Breast epithelium (tissue), 4 donors: ENCODE measurements around the gene LGALS9. TPM values are rescaled to one million over a fixed set of nuclear protein-coding genes. Genes with fewer than 3 reads are reported as not detected.

Experiments used
- DNase-seq, 2 donors: peaks; one replicate each; pipeline ENCODE4 v3.0.0-alpha.2; 2019; ENCODE audit warnings: low spot score in 2 of 2
- H3K27ac ChIP-seq, 2 donors: fragments of 200-600 bp; sonication (generic) in 1 of 2; one replicate each; pipeline ENCODE4 v1.5.1; 2016 to 2019; ENCODE audit warnings: mild to moderate bottlenecking in 1 of 2
- H3K27me3 ChIP-seq, 2 donors: fragments of 200-600 bp; sonication (generic) in 1 of 2; one replicate each; pipeline versions ENCODE4 v1.5.1 to v1.6.0; 2017 to 2019; ENCODE audit warnings: control low read depth in 1 of 2, mild to moderate bottlenecking in 1 of 2
- H3K36me3 ChIP-seq: fragments of 200-600 bp; one replicate; pipeline ENCODE4 v1.5.1; 2019
- H3K4me1 ChIP-seq, 2 donors: fragments of 200-600 bp; sonication (generic); one replicate each; pipeline ENCODE4 v1.5.1; 2016 to 2019; ENCODE audit warnings: control low read depth in 1 of 2
- H3K4me3 ChIP-seq, 3 donors: fragments of 200-600 bp; sonication (generic); 1 replicate in 2 of 3; 2 replicates in 1 of 3; pipeline ENCODE4 v1.5.1; 2016 to 2019; ENCODE audit warnings: mild to moderate bottlenecking in 3 of 3, moderate library complexity in 2 of 3
- H3K9me3 ChIP-seq, 2 donors: fragments of 200-600 bp; sonication (generic) in 1 of 2; one replicate each; pipeline ENCODE4 v1.5.1; 2016 to 2019; ENCODE audit warnings: control low read depth in 1 of 2
- POLR2A ChIP-seq: fragments of 450-650 bp; IDR thresholded peaks from one replicate; pipeline ENCODE4 v1.6.1; 2016; ENCODE audit warnings: antibody characterized with exemption, mild to moderate bottlenecking, moderate library complexity
- POLR2AphosphoS5 ChIP-seq, 3 donors: sonication (generic); formaldehyde crosslinking; IDR thresholded peaks; one replicate each; pipeline ENCODE4 v1.6.1; 2017; ENCODE audit warnings: antibody characterized with exemption in 3 of 3
- intact Hi-C: fragments of 100-400 bp; cut with DNase I; formaldehyde crosslinking; loops from one replicate; pipeline ENCODE4 v1.15.1; 2023; ENCODE audit warnings: low total_unique reads
- total RNA-seq, 3 donors: library from RNA; depleted of rRNA; stranded (reverse); fragments of >200 nt; gene quantifications; one replicate each; pipeline ENCODE4 v1.1.0, GENCODE V29; 2016
- TF ChIP-seq, protein P1 (sequence below), 3 donors: fragments of 450-650 bp; IDR thresholded peaks; one replicate each; pipeline ENCODE4 v1.5.1; 2016 to 2017; ENCODE audit warnings: antibody characterized with exemption in 3 of 3, mild to moderate bottlenecking in 3 of 3, moderate library complexity in 3 of 3

Gene LGALS9
- total RNA-seq, 3 donors from 2014 or later, result 17.4 to 58.1 (median 30.1) TPM

DNA sequence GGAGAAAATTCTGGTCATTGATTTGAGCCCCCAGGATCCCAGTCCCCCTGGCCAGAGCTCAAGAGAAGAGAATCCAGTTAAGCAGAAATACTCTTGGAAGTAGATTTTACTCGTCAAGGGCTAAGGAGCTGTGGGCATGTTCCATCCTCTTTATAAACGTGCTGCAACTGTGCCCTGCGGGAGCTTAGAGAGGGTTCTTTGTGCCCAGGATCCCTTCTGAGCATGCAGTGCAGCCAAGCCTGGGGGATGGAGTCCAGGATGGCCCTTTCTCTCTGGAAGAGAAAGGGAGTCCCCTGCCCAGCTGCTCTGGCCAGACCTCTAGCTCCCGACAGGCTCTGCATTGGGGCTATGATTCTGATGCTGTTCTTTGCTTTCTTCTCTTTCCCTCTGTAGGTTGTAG is 9.5 kb upstream of the LGALS9 start:
- Histone ChIP-seq H3K4me1 (no peaks in the 10 kb centered on the region), H3K36me3 (no peaks in the 10 kb centered on the region), H3K9me3 (no peaks in the 10 kb centered on the region), H3K4me3 (no peak overlapping the region), H3K27ac (no peak overlapping the region), H3K27me3 (no peaks in the 10 kb centered on the region)
- no peak for TF ChIP-seq POLR2AphosphoS5 (IDR thresholded peaks at IDR 0.05)
- TF ChIP-seq, protein P1, sequence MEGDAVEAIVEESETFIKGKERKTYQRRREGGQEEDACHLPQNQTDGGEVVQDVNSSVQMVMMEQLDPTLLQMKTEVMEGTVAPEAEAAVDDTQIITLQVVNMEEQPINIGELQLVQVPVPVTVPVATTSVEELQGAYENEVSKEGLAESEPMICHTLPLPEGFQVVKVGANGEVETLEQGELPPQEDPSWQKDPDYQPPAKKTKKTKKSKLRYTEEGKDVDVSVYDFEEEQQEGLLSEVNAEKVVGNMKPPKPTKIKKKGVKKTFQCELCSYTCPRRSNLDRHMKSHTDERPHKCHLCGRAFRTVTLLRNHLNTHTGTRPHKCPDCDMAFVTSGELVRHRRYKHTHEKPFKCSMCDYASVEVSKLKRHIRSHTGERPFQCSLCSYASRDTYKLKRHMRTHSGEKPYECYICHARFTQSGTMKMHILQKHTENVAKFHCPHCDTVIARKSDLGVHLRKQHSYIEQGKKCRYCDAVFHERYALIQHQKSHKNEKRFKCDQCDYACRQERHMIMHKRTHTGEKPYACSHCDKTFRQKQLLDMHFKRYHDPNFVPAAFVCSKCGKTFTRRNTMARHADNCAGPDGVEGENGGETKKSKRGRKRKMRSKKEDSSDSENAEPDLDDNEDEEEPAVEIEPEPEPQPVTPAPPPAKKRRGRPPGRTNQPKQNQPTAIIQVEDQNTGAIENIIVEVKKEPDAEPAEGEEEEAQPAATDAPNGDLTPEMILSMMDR (IDR thresholded peaks at IDR 0.05), result no peak
- no peak for TF ChIP-seq POLR2A
- no peak for DNase-seq
- intact Hi-C loops, result no loop called here

DNA sequence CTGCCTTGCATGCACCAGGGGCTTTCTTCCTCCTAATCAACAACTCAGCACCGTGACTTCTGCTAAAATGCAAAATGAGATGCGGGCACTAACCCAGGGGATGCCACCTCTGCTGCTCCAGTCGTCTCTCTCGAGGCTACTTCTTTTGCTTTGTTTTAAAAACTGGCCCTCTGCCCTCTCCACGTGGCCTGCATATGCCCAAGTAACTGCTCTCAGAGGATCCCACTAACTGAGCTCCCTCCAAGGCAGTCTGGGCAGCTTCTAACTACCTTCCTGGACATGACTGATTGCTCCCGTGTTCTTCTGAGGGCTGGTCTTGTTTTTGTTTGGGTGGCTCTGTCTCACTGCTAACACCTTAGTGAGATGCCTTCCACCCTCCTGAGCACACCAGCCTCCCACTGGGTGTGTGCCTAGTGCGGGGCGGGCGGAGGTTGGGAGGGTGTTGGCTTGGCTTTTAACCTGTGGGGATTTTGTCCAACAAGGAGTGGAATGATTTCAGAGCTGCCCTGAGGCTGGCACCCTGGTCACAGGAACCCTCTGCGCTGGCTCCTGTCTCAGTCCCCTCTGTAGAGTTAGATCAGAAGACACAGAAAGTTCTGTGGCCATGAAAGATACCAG is 8.9 kb upstream of the LGALS9 start:
- Histone ChIP-seq H3K27ac (no peak overlapping the region), H3K27me3 (no peaks in the 10 kb centered on the region), H3K9me3 (no peaks in the 10 kb centered on the region), H3K4me1 (no peaks in the 10 kb centered on the region), H3K36me3 (no peaks in the 10 kb centered on the region), H3K4me3 (no peak overlapping the region)
- no peak for DNase-seq
- intact Hi-C loops, result no loop called here
- TF ChIP-seq, protein P1 (IDR thresholded peaks at IDR 0.05), result no peak
- TF ChIP-seq POLR2AphosphoS5 (IDR thresholded peaks at IDR 0.05), result no peak
- TF ChIP-seq POLR2A, result no peak

DNA sequence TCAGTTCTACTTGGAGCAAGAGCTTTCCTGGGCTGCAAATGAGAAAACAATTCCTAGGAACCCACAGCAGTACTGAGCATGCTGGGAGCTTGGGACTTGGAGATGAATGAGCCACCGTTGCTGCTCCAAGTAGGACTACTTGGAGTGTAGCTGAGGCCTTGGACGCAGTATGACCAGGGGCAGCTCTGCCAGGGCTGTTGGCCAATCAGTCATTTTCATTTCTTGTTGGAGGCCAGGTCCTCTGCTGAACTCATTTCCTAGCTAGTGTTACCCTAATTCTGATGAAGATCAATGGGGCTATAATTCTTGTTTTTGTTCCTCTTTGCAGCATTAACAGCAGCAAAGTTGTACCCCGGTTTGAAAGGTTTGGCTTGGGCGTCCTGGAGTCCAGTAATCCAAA is 8.0 kb upstream of the LGALS9 start:
- no peak overlapping the region for H3K27ac ChIP-seq
- intact Hi-C loops, result no loop called here
- no peak for DNase-seq
- no peaks in the 10 kb centered on the region for H3K4me1 ChIP-seq
- H3K4me3 ChIP-seq, result no peak overlapping the region
- no peak for TF ChIP-seq POLR2A
- no peak for TF ChIP-seq POLR2AphosphoS5 (IDR thresholded peaks at IDR 0.05)
- no peaks in the 10 kb centered on the region for H3K36me3 ChIP-seq
- H3K9me3 ChIP-seq, result no peaks in the 10 kb centered on the region
- H3K27me3 ChIP-seq, result no peaks in the 10 kb centered on the region

DNA sequence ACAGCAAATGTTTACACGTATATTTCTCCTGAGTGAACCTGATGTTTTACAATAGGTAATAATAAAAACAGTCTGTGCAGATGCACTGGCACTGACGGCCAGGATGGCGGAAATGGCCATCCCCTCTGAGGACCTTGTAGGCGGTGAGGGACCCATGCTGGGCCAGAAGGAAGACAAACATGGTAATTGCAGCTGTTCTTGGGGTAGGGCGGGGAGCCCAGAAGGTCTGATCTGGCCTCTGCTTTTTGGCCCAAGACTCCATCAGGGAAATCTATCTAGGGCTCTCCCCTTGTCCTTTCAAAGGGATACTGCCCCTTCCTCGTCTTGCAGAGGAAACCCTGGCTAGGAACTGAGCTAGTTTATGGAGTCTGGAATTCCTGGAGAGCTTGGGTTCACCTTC is 7.4 kb upstream of the LGALS9 start:
- Histone ChIP-seq H3K4me1 (no peaks in the 10 kb centered on the region), H3K27ac (no peak overlapping the region), H3K4me3 (no peak overlapping the region), H3K27me3 (no peaks in the 10 kb centered on the region), H3K9me3 (no peaks in the 10 kb centered on the region), H3K36me3 (no peaks in the 10 kb centered on the region)
- TF ChIP-seq, protein P1 (IDR thresholded peaks at IDR 0.05), result no peak
- DNase-seq, result no peak
- intact Hi-C loops, result no loop called here

DNA sequence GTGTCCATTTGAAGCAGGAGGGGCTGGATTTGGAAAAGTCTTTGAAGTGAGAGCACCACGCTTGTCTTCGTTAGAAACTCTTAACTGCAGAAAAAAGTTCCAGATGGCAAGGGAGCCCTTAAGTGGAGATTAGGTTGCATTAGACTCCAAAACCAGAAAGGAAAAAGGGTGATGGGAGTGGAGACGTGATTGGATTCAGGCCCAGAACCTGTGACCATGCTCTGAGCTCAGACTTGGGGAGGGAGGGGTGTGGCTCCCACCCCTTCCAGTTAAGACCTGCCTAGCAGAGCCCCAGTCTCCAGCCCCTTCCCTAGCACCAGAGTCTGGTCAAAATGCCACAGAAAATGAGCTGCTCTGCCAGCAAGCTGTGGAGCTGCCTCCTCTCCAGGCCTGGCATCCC is 6.4 kb upstream of the LGALS9 start:
- DNase-seq, result no peak
- H3K36me3 ChIP-seq, result no peaks in the 10 kb centered on the region
- intact Hi-C loops, result no loop called here
- H3K27me3 ChIP-seq, result no peaks in the 10 kb centered on the region
- H3K4me3 ChIP-seq, result no peak overlapping the region
- no peak for TF ChIP-seq POLR2AphosphoS5 (IDR thresholded peaks at IDR 0.05)
- no peak for TF ChIP-seq POLR2A
- TF ChIP-seq, protein P1 (IDR thresholded peaks at IDR 0.05), result no peak
- no peaks in the 10 kb centered on the region for H3K9me3 ChIP-seq
- H3K27ac ChIP-seq, result no peak overlapping the region
- H3K4me1 ChIP-seq, result no peaks in the 10 kb centered on the region

DNA sequence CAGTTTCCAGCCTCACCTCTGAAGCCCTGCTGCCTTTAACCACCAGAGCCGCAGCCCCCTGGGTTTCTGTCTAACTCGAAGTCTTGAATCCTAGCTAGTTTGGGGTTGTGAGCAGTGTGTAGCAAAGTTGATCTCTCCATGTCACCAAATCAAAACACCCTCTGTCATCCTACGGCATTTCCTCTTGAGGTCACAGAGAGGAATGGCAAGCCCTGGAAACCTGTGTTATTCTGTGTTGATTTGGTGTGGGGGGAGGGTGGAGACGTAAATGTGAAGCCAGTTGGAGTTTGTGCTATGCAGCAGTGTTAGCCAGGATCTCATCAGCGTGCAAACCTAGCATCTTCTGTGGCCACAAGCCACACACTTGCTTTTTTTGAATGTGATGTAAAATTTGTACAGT is 5.1 kb upstream of the LGALS9 start:
- Histone ChIP-seq H3K27ac (no peak overlapping the region), H3K27me3 (no peaks in the 10 kb centered on the region), H3K4me1 (peaks cover 0 to 1% of the 10 kb centered on the region in 2 donors), H3K4me3 (no peak overlapping the region), H3K36me3 (no peaks in the 10 kb centered on the region), H3K9me3 (no peaks in the 10 kb centered on the region)
- intact Hi-C loops, result no loop called here
- TF ChIP-seq, protein P1 (IDR thresholded peaks at IDR 0.05), result no peak
- TF ChIP-seq POLR2AphosphoS5 (IDR thresholded peaks at IDR 0.05), result no peak
- TF ChIP-seq POLR2A, result no peak
- DNase-seq, result no peak
